SU-DHL-6 (cell line): ENCODE measurements around the gene ZFYVE21.

Source experiments
- H2AFZ ChIP-seq: fragments of 200-600 bp; sonication (generic); 2 replicates; pipeline ENCODE4 v1.6.1; 2014; ENCODE audit warnings: low read depth, mild to moderate bottlenecking, moderate library complexity, mixed read lengths, antibody characterized with exemption, low read length; ENCODE audit not compliant: severe bottlenecking
- H3F3A ChIP-seq: fragments of 200-600 bp; shearing (Covaris generic); 2 replicates; pipeline ENCODE4 v1.6.0; 2016; ENCODE audit warnings: antibody characterized with exemption, mild to moderate bottlenecking; ENCODE audit not compliant: insufficient read depth
- H3K27ac ChIP-seq: fragments of 200-600 bp; sonication (generic); 2 replicates; pipeline ENCODE4 v1.5.1; 2016; ENCODE audit warnings: low read depth, mild to moderate bottlenecking, low read length, moderate library complexity, mixed read lengths
- H3K27me3 ChIP-seq: fragments of 200-600 bp; sonication (generic), shearing (Covaris generic); 2 replicates; pipeline ENCODE4 v1.6.0; 2014; ENCODE audit warnings: mild to moderate bottlenecking, low read length
- H3K36me3 ChIP-seq: fragments of 200-600 bp; sonication (generic); 2 replicates; pipeline ENCODE4 v1.6.1; 2014; ENCODE audit warnings: mild to moderate bottlenecking, low read length, mixed read lengths
- H3K4me2 ChIP-seq: fragments of 300-600, 200-600 bp; shearing (Covaris generic), sonication (generic); 2 replicates; pipeline ENCODE4 v1.6.0; 2014; ENCODE audit warnings: low read length, low read depth, mild to moderate bottlenecking; ENCODE audit not compliant: poor library complexity, severe bottlenecking
- H3K4me3 ChIP-seq: fragments of 200-600 bp; sonication (generic); 2 replicates; pipeline ENCODE4 v1.5.1; 2014; ENCODE audit warnings: antibody characterized with exemption, low read length, mild to moderate bottlenecking, mixed read lengths; ENCODE audit not compliant: insufficient read depth, poor library complexity, severe bottlenecking
- H3K79me2 ChIP-seq: fragments of 200-600 bp; sonication (generic); 2 replicates; pipeline ENCODE4 v1.6.1; 2014; ENCODE audit warnings: mild to moderate bottlenecking, low read length, moderate library complexity; ENCODE audit not compliant: insufficient read depth
- H3K9ac ChIP-seq: fragments of 200-600 bp; sonication (generic); 2 replicates; pipeline ENCODE4 v1.7.0; 2014; ENCODE audit warnings: mild to moderate bottlenecking, low read length
- H3K9me2 ChIP-seq: fragments of 200-600 bp; sonication (generic); replicated peaks from 2 replicates; pipeline ENCODE4 v1.6.1; 2014; ENCODE audit warnings: low read length; ENCODE audit not compliant: insufficient read depth
- H3K9me3 ChIP-seq: fragments of 200-600 bp; sonication (generic); 2 replicates; pipeline ENCODE4 v1.6.1; 2014; ENCODE audit warnings: low read length, mixed read lengths; ENCODE audit not compliant: insufficient read depth
- H4K20me1 ChIP-seq: fragments of 200-600 bp; sonication (generic); 2 replicates; pipeline ENCODE4 v1.6.1; 2014; ENCODE audit warnings: low read depth, mild to moderate bottlenecking, antibody characterized with exemption, low read length, moderate library complexity, mixed read lengths
- EZH2phosphoT487 ChIP-seq: fragments of 200-600 bp; sonication (generic), shearing (Covaris generic); conservative IDR thresholded peaks from 2 replicates; pipeline ENCODE4 v1.6.1; 2018; ENCODE audit warnings: mild to moderate bottlenecking, antibody characterized with exemption, low read length, moderate library complexity, mixed read lengths
- TF ChIP-seq, protein P1 (sequence below): fragments of 200-600 bp; sonication (generic); IDR thresholded peaks from one replicate; pipeline ENCODE4 v1.5.1; 2017; ENCODE audit warnings: antibody characterized with exemption, mild to moderate bottlenecking, low read length, moderate library complexity; ENCODE audit not compliant: insufficient read depth, poor library complexity, severe bottlenecking

ZFYVE21 gene

DNA sequence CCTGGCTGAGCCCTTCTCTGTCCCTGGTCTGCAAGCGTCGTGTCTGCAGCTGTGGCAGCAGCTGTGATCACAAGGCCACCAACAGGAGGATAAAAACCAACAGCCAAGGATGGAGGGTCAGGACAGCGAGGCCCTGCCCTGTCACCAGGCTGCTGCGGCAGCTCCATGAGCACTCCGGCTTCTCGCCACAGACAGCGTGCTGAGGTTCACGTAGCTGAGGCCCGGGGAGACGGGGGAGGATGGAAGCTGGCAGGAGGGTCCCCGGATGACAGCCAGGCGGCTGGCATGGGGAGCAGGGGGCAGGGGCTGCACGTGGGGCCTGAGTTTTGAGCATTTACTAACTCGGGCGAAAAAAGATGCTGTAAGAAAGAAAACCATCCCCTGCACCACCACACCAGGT lies 5.8 kb upstream of the ZFYVE21 start:
- no peak overlapping the region for H3K4me2 ChIP-seq
- no peak overlapping the region for H3K27ac ChIP-seq
- H2AFZ ChIP-seq: no peak overlapping the region
- 0 out of 2 replicates have a peak, but pooled peaks cover 6% of the 10 kb centered on the region for H3F3A ChIP-seq
- H3K27me3 ChIP-seq: no peaks in the 10 kb centered on the region
- H3K4me3 ChIP-seq: no peak overlapping the region
- TF ChIP-seq, protein P1, sequence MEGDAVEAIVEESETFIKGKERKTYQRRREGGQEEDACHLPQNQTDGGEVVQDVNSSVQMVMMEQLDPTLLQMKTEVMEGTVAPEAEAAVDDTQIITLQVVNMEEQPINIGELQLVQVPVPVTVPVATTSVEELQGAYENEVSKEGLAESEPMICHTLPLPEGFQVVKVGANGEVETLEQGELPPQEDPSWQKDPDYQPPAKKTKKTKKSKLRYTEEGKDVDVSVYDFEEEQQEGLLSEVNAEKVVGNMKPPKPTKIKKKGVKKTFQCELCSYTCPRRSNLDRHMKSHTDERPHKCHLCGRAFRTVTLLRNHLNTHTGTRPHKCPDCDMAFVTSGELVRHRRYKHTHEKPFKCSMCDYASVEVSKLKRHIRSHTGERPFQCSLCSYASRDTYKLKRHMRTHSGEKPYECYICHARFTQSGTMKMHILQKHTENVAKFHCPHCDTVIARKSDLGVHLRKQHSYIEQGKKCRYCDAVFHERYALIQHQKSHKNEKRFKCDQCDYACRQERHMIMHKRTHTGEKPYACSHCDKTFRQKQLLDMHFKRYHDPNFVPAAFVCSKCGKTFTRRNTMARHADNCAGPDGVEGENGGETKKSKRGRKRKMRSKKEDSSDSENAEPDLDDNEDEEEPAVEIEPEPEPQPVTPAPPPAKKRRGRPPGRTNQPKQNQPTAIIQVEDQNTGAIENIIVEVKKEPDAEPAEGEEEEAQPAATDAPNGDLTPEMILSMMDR: no peak
- no peak for TF ChIP-seq EZH2phosphoT487
- H3K9ac ChIP-seq: no peak overlapping the region
- no peaks in the 10 kb centered on the region for H3K9me2 ChIP-seq
- H4K20me1 ChIP-seq: no peaks in the 10 kb centered on the region
- H3K36me3 ChIP-seq: no peaks in the 10 kb centered on the region
- no peaks in the 10 kb centered on the region for H3K9me3 ChIP-seq
- peaks cover 22% of the 10 kb centered on the region for H3K79me2 ChIP-seq

DNA sequence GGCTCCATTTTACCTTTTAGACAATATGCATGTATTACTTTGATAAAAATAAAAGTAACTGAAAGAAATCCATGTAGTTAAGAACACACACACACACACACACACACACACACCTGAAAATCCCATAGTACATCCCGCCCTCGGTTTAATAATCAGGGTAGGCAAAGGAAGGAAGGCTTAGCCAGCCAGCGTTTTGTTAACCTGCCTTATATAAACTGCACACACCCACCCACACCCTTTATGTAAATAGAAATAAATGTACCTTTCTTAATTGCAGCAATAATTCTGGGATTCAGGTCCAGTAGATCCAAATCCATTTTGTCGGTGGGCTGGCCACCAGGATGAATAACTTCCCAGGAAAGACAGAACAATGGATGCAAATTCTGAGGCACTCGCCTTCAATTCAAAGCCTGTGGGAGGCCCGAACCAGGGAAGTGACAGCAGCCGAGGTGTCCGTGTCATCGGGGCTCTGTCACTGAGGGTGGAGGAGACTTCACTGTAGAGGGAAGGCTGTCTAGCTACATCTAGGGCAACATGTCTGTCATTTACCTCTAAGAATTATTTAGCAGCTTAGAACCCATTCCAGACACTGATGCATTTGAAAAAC lies 4.7 kb upstream of the ZFYVE21 start:
- Histone ChIP-seq H3F3A (0 out of 2 replicates have a peak, but pooled peaks cover 6% of the 10 kb centered on the region), H3K9me2 (no peaks in the 10 kb centered on the region), H3K27me3 (no peaks in the 10 kb centered on the region), H4K20me1 (no peaks in the 10 kb centered on the region), H3K4me3 (no peak overlapping the region), H3K36me3 (no peaks in the 10 kb centered on the region), H3K9ac (no peak overlapping the region), H2AFZ (no peak overlapping the region), H3K27ac (no peak overlapping the region), H3K4me2 (no peak overlapping the region), H3K79me2 (peaks cover 25% of the 10 kb centered on the region), H3K9me3 (no peaks in the 10 kb centered on the region)
- no peak for TF ChIP-seq EZH2phosphoT487
- TF ChIP-seq, protein P1: no peak

DNA sequence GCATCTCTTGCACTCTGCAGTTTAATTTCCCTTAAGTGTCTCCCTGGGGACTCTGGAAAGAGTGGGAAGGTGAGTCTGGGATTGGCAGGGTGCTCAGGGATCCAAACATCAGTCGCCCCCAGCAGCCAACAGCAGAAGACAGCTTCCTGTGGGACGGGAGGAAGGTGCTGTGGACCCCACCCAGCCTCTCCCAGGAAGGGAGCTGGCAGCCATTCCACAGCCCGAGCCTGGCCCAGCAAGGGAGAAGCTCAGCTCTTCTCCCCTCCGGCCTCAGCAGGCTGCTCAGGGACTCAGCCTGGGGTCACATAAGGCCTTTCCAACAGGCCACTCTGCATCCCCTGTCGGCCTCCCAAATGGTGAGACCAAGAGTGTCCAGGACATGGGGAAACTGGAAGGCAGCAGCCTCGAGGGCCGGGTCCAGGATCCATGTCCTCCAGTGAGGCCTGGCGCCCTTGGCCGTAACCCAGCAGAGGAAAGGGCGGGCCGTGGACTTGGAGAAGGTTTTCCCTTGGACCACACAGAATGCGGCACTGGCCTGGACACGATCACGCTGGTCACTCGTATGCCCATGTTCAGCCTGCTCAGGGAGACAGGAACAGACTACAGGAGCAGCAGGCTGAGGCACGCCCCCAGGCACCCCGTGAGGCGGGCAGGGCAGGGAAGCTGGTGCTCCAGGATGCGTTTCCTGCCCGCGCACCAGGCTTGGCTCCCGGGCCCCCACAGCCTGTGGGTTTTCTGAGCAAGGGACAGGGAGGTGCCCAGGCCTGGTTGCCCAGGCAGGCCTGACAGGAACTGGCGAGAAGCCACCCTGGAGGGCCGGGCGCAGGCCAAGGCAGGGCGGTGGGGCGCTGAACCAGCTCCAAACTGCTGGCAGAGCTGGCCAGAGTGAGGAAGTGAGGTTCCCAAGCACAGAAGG lies 3.8 kb upstream of the ZFYVE21 start:
- Histone ChIP-seq H3K9ac (no peak overlapping the region), H3K9me2 (no peaks in the 10 kb centered on the region), H3K27ac (peak overlapping the region; percentile 4; the same call in 1 of the 2 replicates), H3K36me3 (no peaks in the 10 kb centered on the region), H3F3A (0 out of 2 replicates have a peak, but pooled peaks cover 6% of the 10 kb centered on the region), H3K9me3 (no peaks in the 10 kb centered on the region), H2AFZ (no peak overlapping the region), H4K20me1 (no peaks in the 10 kb centered on the region), H3K27me3 (no peaks in the 10 kb centered on the region), H3K4me2 (no peak overlapping the region), H3K4me3 (no peak overlapping the region), H3K79me2 (peaks cover 33% of the 10 kb centered on the region)
- TF ChIP-seq, protein P1: no peak
- TF ChIP-seq EZH2phosphoT487: no peak
